Peyer's patch (tissue), 4 donors: ENCODE data around the gene ODF2L.

Source experiments
- CTCF ChIP-seq, 6 experiments: fragments of 450-650 bp in 4 of 6; fragments of 200-600 bp in 2 of 6; sonication (generic) in 1 of 6; IDR thresholded peaks; one replicate each; pipeline ENCODE4 v1.5.1; 2017 to 2019; ENCODE audit warnings: antibody characterized with exemption in 6 of 6, mild to moderate bottlenecking in 3 of 6, moderate library complexity in 1 of 6
- POLR2A ChIP-seq, 2 donors: fragments of 450-650 bp; IDR thresholded peaks; one replicate each; pipeline ENCODE4 v1.5.1; 2017; ENCODE audit warnings: antibody characterized with exemption in 2 of 2, mild to moderate bottlenecking in 2 of 2, moderate library complexity in 2 of 2

- no peak for TF ChIP-seq POLR2A (IDR thresholded peaks at IDR 0.05)
- TF ChIP-seq CTCF (IDR thresholded peaks at IDR 0.05): no peak
Observed at GRCh38 chr1:86365896-86366295, 30.2 kb downstream of the ODF2L start.
